Adrenal gland (tissue), 5 donors: ENCODE measurements around the gene IMMP2L.
"Not testable (repeated sequence)": the region's sequence is repeated elsewhere in the genome, so short reads cannot be mapped to it uniquely, and the experiment has no call there.

ENCODE experiments used
- POLR2A ChIP-seq, 2 donors: fragments of 450-650 bp; IDR thresholded peaks; one replicate each; pipeline ENCODE4 v1.6.1; 2017; ENCODE audit warnings: antibody characterized with exemption in 2 of 2, mild to moderate bottlenecking in 2 of 2, moderate library complexity in 1 of 2
- TF ChIP-seq, protein P1 (sequence below), 6 experiments: fragments of 450-650 bp in 4 of 6; fragments of 200-600 bp in 2 of 6; sonication (generic) in 1 of 6; IDR thresholded peaks; 1 replicate in 5 of 6; 2 replicates in 1 of 6; pipeline versions ENCODE4 v1.5.1 to v1.8.0; 2016 to 2021; ENCODE audit warnings: antibody characterized with exemption in 6 of 6, mild to moderate bottlenecking in 2 of 6, moderate library complexity in 1 of 6
- donor health status: DM: no; HTN: no; CAD: no.

DNA sequence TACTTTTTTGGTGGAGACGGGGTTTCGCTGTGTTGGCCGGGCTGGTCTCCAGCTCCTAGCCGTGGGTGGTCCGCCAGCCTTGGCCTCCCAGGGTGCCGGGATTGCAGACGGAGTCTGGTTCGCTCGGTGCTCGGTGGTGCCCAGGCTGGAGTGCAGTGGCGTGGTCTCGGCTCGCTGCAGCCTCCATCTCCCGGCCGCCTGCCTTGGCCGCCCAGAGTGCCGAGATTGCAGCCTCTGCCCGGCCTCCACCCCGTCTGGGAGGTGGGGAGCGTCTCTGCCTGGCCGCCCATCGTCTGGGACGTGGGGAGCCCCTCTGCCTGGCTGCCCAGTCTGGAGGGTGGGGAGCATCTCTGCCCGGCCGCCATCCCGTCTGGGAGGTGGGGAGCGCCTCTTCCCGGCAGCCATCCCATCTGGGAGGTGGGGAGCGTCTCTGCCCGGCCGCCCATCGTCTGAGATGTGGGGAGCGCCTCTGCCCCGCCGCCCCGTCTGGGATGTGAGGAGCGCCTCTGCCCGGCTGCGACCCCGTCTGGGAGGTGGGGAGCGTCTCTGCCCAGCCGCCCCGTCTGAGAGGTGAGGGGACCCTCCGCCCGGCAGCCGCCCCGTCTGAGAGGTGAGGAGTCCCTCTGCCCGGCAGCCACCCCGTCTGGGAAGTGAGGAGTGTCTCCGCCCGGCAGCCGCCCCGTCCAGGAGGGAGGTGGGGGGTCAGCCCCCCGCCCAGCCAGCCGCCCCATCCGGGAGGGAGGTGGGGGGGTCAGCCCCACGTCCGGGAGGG lies 47.4 kb upstream of the IMMP2L start:
- TF ChIP-seq, protein P1, sequence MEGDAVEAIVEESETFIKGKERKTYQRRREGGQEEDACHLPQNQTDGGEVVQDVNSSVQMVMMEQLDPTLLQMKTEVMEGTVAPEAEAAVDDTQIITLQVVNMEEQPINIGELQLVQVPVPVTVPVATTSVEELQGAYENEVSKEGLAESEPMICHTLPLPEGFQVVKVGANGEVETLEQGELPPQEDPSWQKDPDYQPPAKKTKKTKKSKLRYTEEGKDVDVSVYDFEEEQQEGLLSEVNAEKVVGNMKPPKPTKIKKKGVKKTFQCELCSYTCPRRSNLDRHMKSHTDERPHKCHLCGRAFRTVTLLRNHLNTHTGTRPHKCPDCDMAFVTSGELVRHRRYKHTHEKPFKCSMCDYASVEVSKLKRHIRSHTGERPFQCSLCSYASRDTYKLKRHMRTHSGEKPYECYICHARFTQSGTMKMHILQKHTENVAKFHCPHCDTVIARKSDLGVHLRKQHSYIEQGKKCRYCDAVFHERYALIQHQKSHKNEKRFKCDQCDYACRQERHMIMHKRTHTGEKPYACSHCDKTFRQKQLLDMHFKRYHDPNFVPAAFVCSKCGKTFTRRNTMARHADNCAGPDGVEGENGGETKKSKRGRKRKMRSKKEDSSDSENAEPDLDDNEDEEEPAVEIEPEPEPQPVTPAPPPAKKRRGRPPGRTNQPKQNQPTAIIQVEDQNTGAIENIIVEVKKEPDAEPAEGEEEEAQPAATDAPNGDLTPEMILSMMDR (IDR thresholded peaks at IDR 0.05), result not testable (repeated sequence)
- TF ChIP-seq POLR2A (IDR thresholded peaks at IDR 0.05), result not testable (repeated sequence)
